Kidney epithelial cell (primary cell): ENCODE data around the gene NAA35. TPM values are rescaled to one million over a fixed set of nuclear protein-coding genes. Genes with fewer than 3 reads are reported as not detected.
"Not testable (repeated sequence)": the region's sequence is repeated elsewhere in the genome, so short reads cannot be mapped to it uniquely, and the experiment has no call there.

Source experiments
- DNase-seq: peaks from one replicate; pipeline ENCODE4 v3.0.0-alpha.2; 2010; ENCODE audit warnings: low read depth
- H3K27me3 ChIP-seq: 2 replicates; pipeline ENCODE4 v1.6.0; 2011; ENCODE audit warnings: low read length; ENCODE audit not compliant: control insufficient read depth, insufficient read depth
- H3K36me3 ChIP-seq: 2 replicates; pipeline ENCODE4 v1.5.1; 2011; ENCODE audit warnings: low read length; ENCODE audit not compliant: control insufficient read depth, insufficient read depth
- H3K4me3 ChIP-seq: 2 replicates; pipeline ENCODE4 v1.5.1; 2011; ENCODE audit warnings: low read depth, mild to moderate bottlenecking, control low read depth, low read length
- CTCF ChIP-seq: IDR thresholded peaks from 2 replicates; pipeline ENCODE4 v1.5.1; 2011; ENCODE audit warnings: mild to moderate bottlenecking, moderate library complexity, low read length, control low read depth, inconsistent platforms; ENCODE audit not compliant: insufficient read depth, poor library complexity, severe bottlenecking
- total RNA-seq: library from RNA; depleted of rRNA; stranded (reverse); fragments of >200 nt; gene quantifications from 2 replicates; pipeline ENCODE4 v1.2.3, GENCODE V29; 2015

The NAA35 gene
- total RNA-seq, 1 donor from 2014 or later, result 30.3 TPM

GRCh38 chr9:86043586-86043985, 102.6 kb downstream of the NAA35 start:
- Histone ChIP-seq H3K4me3 (no peak overlapping the region), H3K36me3 (no peaks in the 10 kb centered on the region), H3K27me3 (no peaks in the 10 kb centered on the region)
- DNase-seq, result no peak
- no peak for TF ChIP-seq CTCF

GRCh38 chr9:86043999-86044398, 103.1 kb downstream of the NAA35 start:
- TF ChIP-seq CTCF, result no peak
- no peak for DNase-seq
- H3K4me3 ChIP-seq, result no peak overlapping the region
- H3K27me3 ChIP-seq, result no peaks in the 10 kb centered on the region
- H3K36me3 ChIP-seq, result no peaks in the 10 kb centered on the region

- no peak for DNase-seq
- no peak overlapping the region for H3K4me3 ChIP-seq
- TF ChIP-seq CTCF, result no peak
These were observed 104.7 kb downstream of the NAA35 start for GRCh38 chr9:86045654-86046053.

GRCh38 chr9:86046071-86046636, 105.2 kb downstream of the NAA35 start:
- no peak for DNase-seq
- H3K27me3 ChIP-seq, result no peaks in the 10 kb centered on the region
- H3K36me3 ChIP-seq, result no peaks in the 10 kb centered on the region
- no peak for TF ChIP-seq CTCF
- no peak overlapping the region for H3K4me3 ChIP-seq

More at GRCh38 chr9:86045654-86046053, 104.7 kb downstream of the NAA35 start:
- Histone ChIP-seq H3K36me3 (no peaks in the 10 kb centered on the region), H3K27me3 (no peaks in the 10 kb centered on the region)

- no peak for DNase-seq
- Histone ChIP-seq H3K36me3 (no peaks in the 10 kb centered on the region), H3K4me3 (no peak overlapping the region), H3K27me3 (no peaks in the 10 kb centered on the region)
- no peak for TF ChIP-seq CTCF
These were observed 106.0 kb downstream of the NAA35 start for GRCh38 chr9:86046930-86047341.

- Histone ChIP-seq H3K4me3 (no peak overlapping the region), H3K27me3 (no peaks in the 10 kb centered on the region), H3K36me3 (no peaks in the 10 kb centered on the region)
- no peak for DNase-seq
- no peak for TF ChIP-seq CTCF
These were observed 106.4 kb downstream of the NAA35 start for GRCh38 chr9:86047361-86047760.

GRCh38 chr9:86048018-86048742, 107.2 kb downstream of the NAA35 start:
- H3K27me3 ChIP-seq, H3K36me3 ChIP-seq, DNase-seq, H3K4me3 ChIP-seq: not testable (repeated sequence)
